Posterior cingulate gyrus (tissue), 11 donors: ENCODE results near the gene PAK6.
A peak's percentile ranks its signal among the peaks of the same experiment; 100 is the strongest.

Experiments used
- DNase-seq, 10 donors: peaks; one replicate each; pipeline versions ENCODE4 v3.0.0 to v3.0.0-alpha.2; 2020 to 2021; ENCODE audit warnings: mixed read lengths in 3 of 10
- intact Hi-C: fragments of 100-400 bp; cut with DNase I; formaldehyde crosslinking; loops from one replicate; pipeline ENCODE4 v1.15.1; 2023

The PAK6 gene

GRCh38 chr15:40272485-40273056 is 33.7 kb downstream of the PAK6 start:
- peak in 1 of 10 donors; percentile 44 for DNase-seq
- intact Hi-C loops = loop anchor here (10.0 kb wide), 1 partner anchor 488 kb away; the partner anchor contains the start of gene FSIP1

DNA sequence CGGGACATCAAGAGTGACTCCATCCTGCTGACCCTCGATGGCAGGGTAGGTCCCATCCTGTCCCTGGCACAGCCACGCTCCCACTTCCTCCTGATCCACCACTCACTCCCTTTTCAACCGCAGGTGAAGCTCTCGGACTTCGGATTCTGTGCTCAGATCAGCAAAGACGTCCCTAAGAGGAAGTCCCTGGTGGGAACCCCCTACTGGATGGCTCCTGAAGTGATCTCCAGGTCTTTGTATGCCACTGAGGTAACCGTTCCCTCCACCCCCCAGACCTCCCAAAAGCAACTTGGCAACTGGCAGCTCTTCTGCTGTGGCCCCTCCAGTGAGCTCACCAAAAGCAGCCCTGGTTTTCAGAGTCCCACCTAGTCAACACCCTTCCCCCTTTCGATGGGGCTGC is 34.6 kb downstream of the PAK6 start:
- intact Hi-C loops = loop anchor here (10.0 kb wide), 1 partner anchor 489 kb away; the partner anchor contains the start of gene FSIP1
- no peak for DNase-seq

GRCh38 chr15:40274350-40275274 is 35.7 kb downstream of the PAK6 start:
- intact Hi-C loops = loop anchor here (1.0 to 10.0 kb wide), 3 partner anchors 57 to 490 kb away; partner anchors contain the start of gene FSIP1
- DNase-seq = peak; percentile 61 to 96 (median 82)

- intact Hi-C loops = loop anchor here (10.0 kb wide), 1 partner anchor 491 kb away; the partner anchor contains the start of gene FSIP1
- no peak for DNase-seq
Measured at GRCh38 chr15:40275523-40275922, 36.7 kb downstream of the PAK6 start.

- no peak for DNase-seq
- intact Hi-C loops = loop anchor here (10.0 kb wide), 1 partner anchor 491 kb away; the partner anchor contains the start of gene FSIP1
Measured at GRCh38 chr15:40275954-40276353, 37.1 kb downstream of the PAK6 start.

- intact Hi-C loops = loop anchor here (10.0 kb wide), 1 partner anchor 492 kb away; the partner anchor contains the start of gene FSIP1
- no peak for DNase-seq
Measured at GRCh38 chr15:40276927-40277326, 38.1 kb downstream of the PAK6 start.

DNA sequence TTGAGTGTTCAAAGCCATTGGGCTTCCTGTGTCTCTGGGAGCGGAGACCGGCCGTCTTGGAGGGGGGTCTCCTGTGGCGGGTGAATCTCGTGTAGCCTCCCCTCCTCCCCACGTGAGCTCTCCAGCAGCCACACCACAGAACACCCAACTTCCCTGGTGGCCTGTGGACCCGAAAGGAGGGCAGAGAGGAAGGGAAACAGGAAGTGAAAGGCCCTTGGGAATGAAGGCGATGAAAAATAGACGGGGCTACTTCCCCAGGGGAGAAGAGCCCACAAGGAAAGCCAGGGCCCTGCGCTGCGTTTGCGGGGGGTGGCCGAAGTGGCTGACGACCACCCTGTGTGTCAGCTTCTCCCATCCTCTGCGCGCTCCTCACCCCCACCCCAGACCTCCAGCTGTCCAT is 38.6 kb downstream of the PAK6 start:
- no peak for DNase-seq

GRCh38 chr15:40278026-40278425 is 39.2 kb downstream of the PAK6 start:
- intact Hi-C loops = loop anchor here (2.0 to 10.0 kb wide), 2 partner anchors 143 to 493 kb away; partner anchors contain the start of gene FSIP1
- no peak for DNase-seq

More for the DNA sequence above, 38.6 kb downstream of the PAK6 start:
- intact Hi-C loops = loop anchor here (10.0 kb wide), 1 partner anchor 493 kb away; the partner anchor contains the start of gene FSIP1

GRCh38 chr15:40279437-40280141 is 40.7 kb downstream of the PAK6 start:
- intact Hi-C loops = loop anchor here (2.0 to 10.0 kb wide), 2 partner anchors 141 to 495 kb away; partner anchors contain the start of gene FSIP1
- peak; percentile 63 to 96 (median 78) for DNase-seq

- peak in 1 of 10 donors; percentile 68 for DNase-seq
- intact Hi-C loops = no loop called here
Measured at GRCh38 chr15:40280260-40281056, 41.6 kb downstream of the PAK6 start.

DNA sequence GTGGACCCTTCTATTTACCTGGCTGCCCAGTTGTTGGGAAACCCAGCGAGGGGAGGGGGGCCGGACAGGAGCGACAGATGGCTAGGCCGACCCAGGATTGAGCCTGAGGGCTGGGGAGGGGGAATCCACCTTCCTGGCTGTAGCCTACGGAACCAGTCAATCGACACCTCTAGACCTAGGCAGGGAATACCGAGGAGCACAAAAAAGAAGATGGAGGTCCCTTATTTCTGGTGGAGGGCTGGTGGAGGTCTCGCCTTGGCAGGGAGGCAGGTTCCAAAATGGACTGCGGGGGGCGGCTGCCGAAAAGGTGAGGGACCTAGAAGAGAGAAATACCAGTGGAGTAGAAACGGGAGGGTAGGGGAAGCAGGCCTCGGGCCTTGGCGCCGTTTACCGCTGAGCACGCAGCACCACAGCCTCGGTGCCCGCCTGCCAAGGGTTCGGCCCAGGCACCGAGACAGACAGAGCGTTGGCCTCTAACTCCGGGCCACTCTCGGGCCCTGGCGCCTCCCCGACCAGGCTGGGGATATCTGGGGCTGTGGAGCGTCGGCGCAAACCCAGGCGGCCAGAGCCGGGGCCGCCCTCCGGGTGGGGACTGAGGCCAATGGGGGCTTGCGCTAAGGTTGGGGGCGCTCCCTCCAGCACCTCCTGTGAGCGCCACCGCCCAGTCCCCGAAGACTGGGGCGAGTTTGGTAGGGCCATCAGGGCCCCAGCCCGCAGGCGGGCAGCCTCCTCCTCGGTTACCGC is 42.4 kb downstream of the PAK6 start:
- DNase-seq = peak in 1 of 10 donors; percentile 58
- intact Hi-C loops = no loop called here

- DNase-seq = no peak
- intact Hi-C loops = no loop called here
Measured at GRCh38 chr15:40281801-40282146, 42.9 kb downstream of the PAK6 start.

- DNase-seq = peak in 1 of 10 donors; percentile 71
- intact Hi-C loops = no loop called here
Measured at GRCh38 chr15:40282147-40282868, 43.4 kb downstream of the PAK6 start.

GRCh38 chr15:40282869-40283614 is 44.2 kb downstream of the PAK6 start, which contains the start of gene ANKRD63:
TSS of gene ANKRD63 (minus strand) at chr15:40283064. CDS start at chr15:40282586, 478 bp downstream.
- peak in 1 of 10 donors; percentile 77 for DNase-seq
- intact Hi-C loops = no loop called here

DNA sequence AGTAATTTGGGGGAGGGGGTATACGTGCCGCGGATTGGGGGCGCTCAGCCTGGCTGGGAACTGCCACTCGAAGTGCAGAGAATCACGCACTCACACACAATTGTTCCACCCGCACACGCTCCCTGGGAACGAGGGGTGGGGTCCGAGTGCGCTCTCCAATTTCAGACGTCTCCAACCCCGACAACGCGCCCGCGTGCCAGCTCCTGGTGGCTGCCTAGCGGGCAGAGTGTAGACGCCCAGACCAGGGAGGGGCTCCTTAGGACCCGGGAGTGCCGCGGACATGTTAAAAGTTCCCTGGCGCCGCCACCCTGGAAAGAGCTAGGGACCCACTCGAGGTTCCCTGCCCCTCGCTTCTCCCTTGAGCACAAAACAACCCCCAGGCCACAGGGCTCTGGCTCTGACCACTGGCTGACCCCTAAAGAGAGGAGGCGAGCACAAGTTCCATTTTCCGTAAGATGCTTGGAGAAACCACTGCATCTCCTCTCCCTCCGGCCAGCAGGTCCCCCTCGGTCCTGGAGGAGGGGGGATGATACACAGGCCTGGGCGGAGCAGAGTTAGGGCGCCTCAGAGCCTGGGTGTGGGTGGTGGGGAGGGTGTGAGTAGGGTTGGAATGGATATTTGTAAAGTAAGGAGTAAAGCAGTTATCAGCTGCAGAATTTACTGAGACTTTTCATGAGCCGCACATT is 44.9 kb downstream of the PAK6 start:
- DNase-seq = peak in 1 of 10 donors; percentile 49
- intact Hi-C loops = no loop called here

- intact Hi-C loops = no loop called here
- DNase-seq = no peak
Measured at GRCh38 chr15:40285151-40285550, 46.3 kb downstream of the PAK6 start.

DNA sequence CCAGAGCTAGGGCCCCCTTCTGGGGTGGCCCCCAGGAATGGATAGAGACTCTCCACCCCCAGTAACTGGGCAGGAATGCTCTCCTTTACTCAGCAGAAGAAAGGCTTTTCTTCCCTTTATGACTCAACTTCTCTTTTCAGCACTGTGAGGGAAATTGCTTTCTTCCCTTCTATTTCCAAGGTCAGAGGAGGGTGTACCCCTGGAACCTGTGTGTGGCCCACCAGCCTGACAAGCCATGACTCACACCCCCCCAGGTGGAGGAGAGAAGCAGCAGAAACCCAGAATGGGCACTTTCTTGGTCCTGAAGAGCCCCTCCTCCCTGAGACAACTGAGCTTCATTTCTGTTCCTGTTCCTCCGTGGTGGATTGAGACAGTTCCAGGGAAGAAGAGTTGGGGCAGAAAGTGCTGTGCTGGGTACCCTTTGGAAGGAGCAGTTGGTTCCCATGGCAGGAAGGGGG is 46.7 kb downstream of the PAK6 start:
- intact Hi-C loops = no loop called here
- DNase-seq = no peak
